Epidermal melanocyte (primary cell): Measurements from ENCODE around the gene BTNL8.

Experiments
- DNase-seq: peaks from one replicate; pipeline ENCODE4 v3.0.0; 2011; ENCODE audit warnings: low spot score; ENCODE audit not compliant: insufficient read length

The BTNL8 gene

DNA sequence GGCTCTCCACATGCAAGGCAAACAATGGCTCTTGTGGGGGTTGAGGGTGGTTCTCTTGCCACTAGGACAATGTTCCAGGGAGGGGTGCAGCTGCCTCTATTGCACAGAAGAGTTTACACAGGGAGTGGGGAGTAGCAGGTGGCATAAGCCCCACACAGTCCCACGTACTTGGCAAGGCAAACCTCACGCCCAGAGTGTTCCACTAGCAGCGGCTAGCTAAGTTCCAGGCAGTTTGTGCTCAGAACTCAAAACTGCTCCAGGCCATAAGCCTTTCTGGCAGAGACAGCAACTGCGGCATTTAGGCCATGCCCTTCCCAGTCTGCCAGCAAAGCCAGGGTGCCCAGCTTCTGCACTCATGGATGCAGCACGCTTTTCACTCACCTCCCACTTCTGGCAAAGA lies 60.7 kb downstream of the BTNL8 start:
- DNase-seq, result no peak

DNA sequence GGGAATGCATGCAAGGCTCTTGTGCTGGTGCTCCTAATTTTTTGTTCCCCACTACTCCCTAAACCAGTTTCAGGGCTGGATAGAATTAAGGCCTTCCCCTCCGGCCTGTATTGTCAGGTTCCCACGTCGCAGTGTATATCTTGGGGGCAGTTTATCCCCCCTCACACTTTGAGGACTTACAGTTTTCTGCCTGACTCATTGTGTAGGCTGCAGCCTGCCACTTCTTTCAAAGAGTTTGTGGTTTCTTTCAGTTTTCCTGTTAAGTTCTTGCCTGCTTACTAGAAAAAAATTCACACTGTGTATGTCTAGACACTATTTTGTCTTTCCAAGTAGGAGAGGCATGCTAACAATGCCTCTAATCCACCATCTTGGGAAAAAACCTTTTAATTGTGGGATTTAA lies 61.2 kb downstream of the BTNL8 start:
- no peak for DNase-seq

GRCh38 chr5:180969406-180969805 lies 70.4 kb downstream of the BTNL8 start:
- DNase-seq, result no peak

DNA sequence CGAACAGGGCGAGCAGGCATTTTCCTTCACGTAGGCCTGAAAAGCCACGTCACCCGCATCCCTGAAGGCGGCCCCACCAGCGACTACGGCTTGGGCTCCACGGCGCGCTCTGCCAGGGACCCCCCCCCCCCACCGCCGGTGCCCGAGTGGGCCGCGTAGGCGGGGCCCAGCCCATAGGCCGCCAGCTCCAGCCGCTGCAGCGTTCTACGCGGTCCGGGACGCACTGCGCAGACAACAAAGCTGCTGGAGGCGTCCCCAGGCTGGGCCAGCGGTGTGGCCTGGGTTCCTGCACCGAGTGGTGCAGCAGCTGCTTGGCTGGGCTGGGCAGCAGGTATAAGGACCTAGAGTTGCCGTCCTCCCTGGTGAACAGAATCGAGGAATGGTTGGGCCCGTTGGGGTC lies 71.4 kb downstream of the BTNL8 start:
- no peak for DNase-seq

DNA sequence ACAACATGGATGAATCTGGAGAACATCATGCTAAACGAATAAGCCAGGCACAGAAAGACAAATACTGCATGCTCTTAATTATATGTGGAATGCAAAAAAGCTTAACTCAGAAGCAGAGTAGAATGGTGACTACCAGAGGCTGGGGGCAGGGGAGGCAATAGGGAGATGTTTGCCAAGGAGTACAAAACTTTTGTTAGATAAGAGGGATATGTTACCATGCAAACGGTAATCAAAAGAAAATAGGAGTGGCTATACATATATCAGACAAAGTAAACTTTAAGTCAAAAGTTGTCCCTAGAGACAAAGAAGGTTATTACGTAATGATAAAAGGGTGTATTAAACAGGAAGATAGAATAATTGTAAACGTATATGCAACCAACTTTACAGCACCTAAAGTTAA lies 71.9 kb downstream of the BTNL8 start:
- no peak for DNase-seq

GRCh38 chr5:180974612-180975315 lies 75.8 kb downstream of the BTNL8 start:
- DNase-seq, result no peak

DNA sequence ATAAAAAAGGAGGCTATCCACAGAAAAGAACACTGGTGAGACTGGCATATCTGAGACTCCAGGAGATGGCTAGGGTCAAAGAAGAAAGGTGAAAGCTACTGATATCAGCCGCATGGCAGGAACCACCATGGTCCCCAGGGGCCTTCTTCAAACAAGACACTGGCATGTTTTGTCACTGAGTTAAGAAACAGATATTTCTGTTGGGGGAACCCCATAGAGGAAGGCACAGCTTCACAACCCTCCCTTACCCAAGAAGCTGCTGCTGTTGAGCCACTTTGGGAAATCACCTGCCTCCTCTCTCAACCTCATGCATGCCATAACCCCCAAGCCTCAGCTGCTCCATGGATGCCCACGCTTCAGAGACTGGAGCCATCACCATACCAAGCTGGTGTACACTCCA lies 76.4 kb downstream of the BTNL8 start:
- no peak for DNase-seq

DNA sequence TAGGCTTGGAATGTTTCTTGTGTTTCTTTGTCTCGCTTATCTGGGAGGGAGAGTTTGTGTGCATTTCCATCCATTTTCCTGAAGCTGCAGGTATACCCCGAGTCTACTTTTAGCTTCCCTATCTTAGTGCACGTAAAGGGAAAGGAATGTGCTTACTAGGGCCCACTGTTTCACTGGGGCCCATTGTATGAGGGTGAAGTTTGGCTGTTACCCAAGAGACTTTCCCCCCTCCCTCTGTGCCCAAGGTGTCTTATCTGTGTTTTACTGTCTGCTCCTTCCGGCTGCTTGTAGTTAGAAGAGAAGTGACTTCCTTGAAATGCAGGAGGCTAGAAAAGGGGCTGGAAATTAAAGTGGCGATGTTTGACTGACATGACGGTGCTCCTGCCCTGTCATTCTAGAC lies 77.6 kb downstream of the BTNL8 start:
- DNase-seq, result no peak

- no peak for DNase-seq
Measured at GRCh38 chr5:180977852-180978251, 78.9 kb downstream of the BTNL8 start.

DNA sequence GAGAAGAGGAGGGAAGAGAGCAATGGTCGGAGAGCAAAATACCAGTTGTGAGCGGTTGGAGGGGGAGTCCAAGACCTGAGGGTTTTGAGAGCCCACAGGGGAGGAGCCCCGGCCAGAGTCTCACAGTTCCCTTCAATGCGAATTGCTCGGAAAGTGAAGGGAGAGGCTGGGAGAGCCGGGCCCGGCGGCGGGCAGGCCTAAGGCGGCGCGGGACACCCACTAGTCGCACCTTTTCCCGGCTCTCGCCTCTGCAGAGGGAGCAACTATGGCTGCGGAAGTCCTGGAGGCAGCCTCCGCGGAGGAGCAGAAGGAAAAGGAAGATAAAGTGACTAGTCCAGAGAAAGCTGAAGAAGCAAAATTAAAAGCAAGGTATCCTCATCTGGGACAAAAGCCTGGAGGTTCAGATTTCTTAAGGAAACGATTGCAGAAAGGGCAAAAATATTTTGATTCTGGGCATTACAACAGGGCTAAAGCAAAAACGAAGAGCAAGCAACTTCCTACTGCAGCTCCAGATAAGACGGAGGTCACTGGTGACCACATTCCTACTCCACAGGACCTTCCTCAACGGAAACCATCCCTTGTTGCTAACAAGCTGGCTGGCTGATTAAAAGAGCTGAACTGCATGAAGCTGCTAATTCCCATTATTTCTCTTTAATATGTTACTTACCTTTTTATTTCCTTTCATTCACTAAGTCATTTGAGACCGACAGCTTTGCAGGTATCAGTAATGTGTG lies 83.2 kb downstream of the BTNL8 start:
- DNase-seq, result no peak

DNA sequence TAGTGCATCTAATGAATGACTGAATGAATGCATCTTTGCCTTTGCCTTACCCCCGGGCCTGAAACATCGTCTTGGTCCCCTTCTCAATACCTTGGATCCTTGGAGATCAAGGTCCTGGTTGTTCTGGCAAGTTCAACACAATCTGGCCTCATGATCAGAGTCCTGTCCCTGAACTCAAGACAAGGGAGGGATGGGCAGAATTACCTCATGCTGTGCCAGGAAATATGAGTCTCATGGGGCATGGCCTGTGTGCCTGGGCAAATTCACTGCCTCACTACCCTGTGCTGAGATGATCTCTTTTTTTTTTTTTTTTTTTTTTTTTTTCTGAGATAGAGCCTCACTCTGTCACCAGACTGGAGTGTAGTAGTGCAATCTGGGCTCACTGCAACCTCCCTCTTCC lies 89.1 kb downstream of the BTNL8 start:
- DNase-seq, result no peak

GRCh38 chr5:180988592-180988991 lies 89.6 kb downstream of the BTNL8 start, which contains the start of gene BTNL3:
Gene BTNL3, plus strand, starts transcription at chr5:180988846. Its CDS starts 183 bp downstream, at chr5:180989029.
- no peak for DNase-seq

DNA sequence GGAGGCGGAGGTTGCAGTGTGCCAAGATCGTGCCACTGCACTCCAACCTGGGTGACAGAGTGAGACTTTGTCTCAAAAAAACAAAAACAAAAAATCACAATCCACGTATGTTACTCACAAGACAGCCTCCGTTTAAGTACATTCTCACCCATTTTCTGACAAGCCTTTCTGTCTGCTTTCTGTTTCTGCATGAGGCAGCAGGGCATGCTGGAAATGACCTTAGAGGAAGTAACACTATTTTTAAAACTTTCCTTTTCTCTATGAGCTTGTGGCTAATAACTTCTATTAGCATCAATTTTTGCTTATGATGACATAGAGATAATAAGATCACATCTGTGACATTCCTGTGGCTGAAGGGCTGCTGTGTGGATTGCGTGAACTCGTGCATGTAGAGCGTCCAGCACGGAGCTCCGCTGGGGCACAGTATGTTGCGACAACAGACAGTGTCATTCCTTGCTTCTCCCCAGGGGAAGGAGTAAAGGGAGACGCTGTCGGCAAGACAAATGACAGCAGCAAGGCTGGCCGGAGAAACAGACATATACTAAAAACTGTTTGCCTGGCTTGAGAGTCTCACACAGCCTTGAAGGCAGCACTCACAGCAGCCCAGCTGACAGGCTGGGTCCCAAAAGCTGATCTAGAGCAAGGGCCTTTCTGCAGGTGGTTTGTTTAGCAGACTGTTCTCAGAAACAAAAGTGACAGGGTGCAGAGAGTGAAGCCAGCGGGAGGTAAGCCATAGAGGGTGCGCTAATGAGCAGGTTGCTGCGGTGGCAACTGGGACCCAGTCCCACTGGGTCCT lies 91.3 kb downstream of the BTNL8 start:
- no peak for DNase-seq

DNA sequence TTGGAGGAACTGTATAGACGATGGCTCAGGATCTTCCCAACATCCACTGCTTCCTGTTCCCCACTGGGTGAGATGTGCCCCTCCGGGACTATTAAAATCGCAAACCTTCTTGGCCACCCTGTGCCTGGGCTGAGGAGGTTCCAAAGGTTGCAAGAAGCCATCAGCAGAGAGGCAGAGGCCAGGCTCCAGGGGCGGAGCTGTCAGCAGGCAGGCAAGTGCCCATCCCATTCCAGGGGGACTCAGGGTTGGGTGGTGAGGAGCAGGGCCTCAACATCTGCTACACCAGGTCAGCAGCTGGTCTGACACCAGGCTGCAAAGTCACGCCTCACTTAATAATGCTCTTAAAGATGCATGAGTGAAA lies 91.9 kb downstream of the BTNL8 start:
- DNase-seq, result no peak
